A673 (cell line): ENCODE results near the gene OSBPL3. TPM values are rescaled to one million over a fixed set of nuclear protein-coding genes. Genes with fewer than 3 reads are reported as not detected.

Experiments used
- BruUV-seq: library from RNA; stranded (reverse); fragments of 400-500 nt; replicated peaks from 2 replicates; lab custom pipeline; 2021; lab: Mats Ljungman, UMichigan
- CTCF ChIA-PET: fragments of 300-600 bp; sonication (Branson Sonifier 250); formaldehyde crosslinking; loops from one replicate; lab custom pipeline; 2022; ENCODE audit warnings: antibody characterized with exemption; lab: Charles Lee
- POLR2A ChIA-PET: fragments of 300-600 bp; sonication (Branson Sonifier 250); formaldehyde crosslinking; loops from one replicate; lab custom pipeline; 2022; ENCODE audit warnings: antibody characterized with exemption; ENCODE audit not compliant: low non-redundant PET; lab: Charles Lee
- DNase-seq: peaks from one replicate; pipeline ENCODE4 v3.0.0-alpha.2; 2015; ENCODE audit warnings: low spot score
- H3K27ac ChIP-seq: fragments of 200-600 bp; sonication (generic); 2 replicates; pipeline ENCODE4 v1.5.1; 2016; ENCODE audit warnings: mixed run types, low read depth, mild to moderate bottlenecking, mixed read lengths, antibody characterized with exemption, low read length; ENCODE audit not compliant: poor library complexity, severe bottlenecking
- H3K27me3 ChIP-seq: fragments of 200-600 bp; sonication (generic); replicated peaks from 2 replicates; pipeline ENCODE4 v1.6.1; 2017; ENCODE audit warnings: mixed run types, low read depth, mild to moderate bottlenecking, mixed read lengths, antibody characterized with exemption, low read length; ENCODE audit not compliant: insufficient read depth, poor library complexity
- H3K36me3 ChIP-seq: fragments of 200-600 bp; sonication (generic); 2 replicates; pipeline ENCODE4 v1.6.1; 2016; ENCODE audit warnings: mixed run types, mild to moderate bottlenecking, mixed read lengths, antibody characterized with exemption, low read length; ENCODE audit not compliant: insufficient read depth, poor library complexity, severe bottlenecking
- H3K4me1 ChIP-seq: fragments of 200-600 bp; sonication (generic); 2 replicates; pipeline ENCODE4 v1.6.1; 2017; ENCODE audit warnings: mixed run types, mild to moderate bottlenecking, mixed read lengths, antibody characterized with exemption, low read length; ENCODE audit not compliant: insufficient read depth, poor library complexity, severe bottlenecking
- H3K4me3 ChIP-seq: fragments of 200-600 bp; sonication (generic); 2 replicates; pipeline ENCODE4 v1.5.1; 2016; ENCODE audit warnings: low read depth, mixed run types, mild to moderate bottlenecking, mixed read lengths, low read length; ENCODE audit not compliant: poor library complexity, severe bottlenecking
- H3K9me3 ChIP-seq: fragments of 200-600 bp; sonication (generic); 2 replicates; pipeline ENCODE4 v1.6.1; 2016; ENCODE audit warnings: mixed run types, low read depth, mild to moderate bottlenecking, mixed read lengths, antibody characterized with exemption, low read length; ENCODE audit not compliant: poor library complexity, severe bottlenecking
- EZH2 ChIP-seq: fragments of 200-600 bp; sonication (generic); IDR thresholded peaks from 2 replicates; pipeline ENCODE4 v1.6.1; 2017; ENCODE audit warnings: borderline replicate concordance, low read depth, mild to moderate bottlenecking, mixed read lengths, antibody characterized with exemption, low read length; ENCODE audit not compliant: poor library complexity, severe bottlenecking
- intact Hi-C: fragments of 100-400 bp; cut with micrococcal nuclease; formaldehyde crosslinking; loops from one replicate; pipeline ENCODE4 v1.10.0; 2022; ENCODE audit not compliant: unreplicated experiment
- total RNA-seq: library from RNA; stranded (reverse); gene quantifications from 2 replicates; pipeline ENCODE4 v1.2.3, GENCODE V29; 2021
- TF ChIP-seq, protein P1 (sequence below): fragments of 300-800, 200-600 bp; sonication (generic); conservative IDR thresholded peaks from 2 replicates; pipeline ENCODE4 v1.5.1; 2017; ENCODE audit warnings: low read depth, mild to moderate bottlenecking, antibody characterized with exemption, low read length, moderate library complexity, mixed read lengths

Gene OSBPL3
- total RNA-seq, 1 experiment from 2014 or later = 21.4 TPM

DNA sequence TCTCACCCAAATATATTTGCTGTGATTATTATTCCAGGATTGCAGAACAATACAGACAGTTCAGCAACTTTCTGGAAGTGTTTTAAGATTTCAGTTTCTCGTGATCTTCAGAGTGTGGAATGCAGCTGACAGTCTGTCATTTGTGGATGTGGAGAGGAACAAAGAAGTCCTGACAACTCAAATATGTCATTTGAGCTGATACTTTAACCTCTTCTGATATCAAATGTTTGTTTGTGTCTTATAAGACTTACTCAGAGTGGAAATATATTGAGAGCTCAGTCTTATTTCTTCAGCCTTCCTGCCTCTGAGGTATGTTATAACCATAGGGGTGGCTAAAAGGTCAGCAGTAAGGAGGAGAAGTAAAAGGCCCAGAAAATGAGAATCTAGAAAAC, 96.4 kb downstream of the OSBPL3 start:
- Histone ChIP-seq H3K9me3 (no peaks in the 10 kb centered on the region), H3K36me3 (no peaks in the 10 kb centered on the region), H3K27ac (no peak overlapping the region), H3K27me3 (no peaks in the 10 kb centered on the region), H3K4me1 (peaks cover 25% of the 10 kb centered on the region), H3K4me3 (no peak overlapping the region)
- ChIA-PET CTCF (interaction anchor here (1.2 kb wide), 1 partner anchor 210 kb away, joined by 3 read pairs; no protein-coding TSS in a partner anchor), POLR2A (no interaction called here)
- BruUV-seq = no TSS peak
- no peak for TF ChIP-seq EZH2
- TF ChIP-seq, protein P1, sequence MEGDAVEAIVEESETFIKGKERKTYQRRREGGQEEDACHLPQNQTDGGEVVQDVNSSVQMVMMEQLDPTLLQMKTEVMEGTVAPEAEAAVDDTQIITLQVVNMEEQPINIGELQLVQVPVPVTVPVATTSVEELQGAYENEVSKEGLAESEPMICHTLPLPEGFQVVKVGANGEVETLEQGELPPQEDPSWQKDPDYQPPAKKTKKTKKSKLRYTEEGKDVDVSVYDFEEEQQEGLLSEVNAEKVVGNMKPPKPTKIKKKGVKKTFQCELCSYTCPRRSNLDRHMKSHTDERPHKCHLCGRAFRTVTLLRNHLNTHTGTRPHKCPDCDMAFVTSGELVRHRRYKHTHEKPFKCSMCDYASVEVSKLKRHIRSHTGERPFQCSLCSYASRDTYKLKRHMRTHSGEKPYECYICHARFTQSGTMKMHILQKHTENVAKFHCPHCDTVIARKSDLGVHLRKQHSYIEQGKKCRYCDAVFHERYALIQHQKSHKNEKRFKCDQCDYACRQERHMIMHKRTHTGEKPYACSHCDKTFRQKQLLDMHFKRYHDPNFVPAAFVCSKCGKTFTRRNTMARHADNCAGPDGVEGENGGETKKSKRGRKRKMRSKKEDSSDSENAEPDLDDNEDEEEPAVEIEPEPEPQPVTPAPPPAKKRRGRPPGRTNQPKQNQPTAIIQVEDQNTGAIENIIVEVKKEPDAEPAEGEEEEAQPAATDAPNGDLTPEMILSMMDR = no peak
- no peak for DNase-seq
- intact Hi-C loops = no loop called here

DNA sequence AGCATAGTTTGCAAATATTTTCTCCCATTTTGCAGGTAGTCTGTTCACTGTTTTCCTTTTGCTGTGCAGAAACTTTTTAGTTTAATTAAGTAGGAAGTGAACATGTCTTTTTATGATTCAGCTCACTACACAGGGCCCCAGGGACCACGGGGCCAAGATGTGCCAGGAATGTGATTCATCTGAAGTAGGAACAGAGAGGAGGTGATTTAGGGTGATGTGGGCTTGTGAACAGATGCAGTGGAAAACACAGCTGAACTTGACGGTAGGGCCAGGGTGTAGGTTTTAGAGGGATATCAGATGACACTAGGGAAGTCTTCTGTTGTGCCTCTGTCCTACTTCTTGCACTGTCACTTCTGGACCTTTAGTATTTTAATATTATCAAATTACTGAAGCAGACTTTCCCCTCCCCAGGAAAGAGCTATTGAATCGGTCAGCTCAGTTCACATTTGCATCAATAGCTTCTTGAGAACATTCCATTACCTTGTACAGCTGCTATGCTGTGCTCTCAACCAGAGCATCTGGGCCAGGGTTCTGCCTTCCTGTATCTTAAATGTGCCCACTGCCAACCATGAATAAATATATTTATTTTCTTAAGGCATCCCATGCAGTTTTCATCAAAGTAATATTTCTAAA, 96.9 kb downstream of the OSBPL3 start:
- TF ChIP-seq, protein P1 = no peak
- TF ChIP-seq EZH2 = no peak
- peak; percentile 57 for DNase-seq
- no peaks in the 10 kb centered on the region for H3K27me3 ChIP-seq
- no peaks in the 10 kb centered on the region for H3K9me3 ChIP-seq
- H3K36me3 ChIP-seq = no peaks in the 10 kb centered on the region
- POLR2A ChIA-PET = no interaction called here
- no peak overlapping the region for H3K4me3 ChIP-seq
- no peak overlapping the region for H3K27ac ChIP-seq
- intact Hi-C loops = no loop called here
- CTCF ChIA-PET = interaction anchor here (1.2 kb wide), 1 partner anchor 210 kb away, joined by 3 read pairs; no protein-coding TSS in a partner anchor
- BruUV-seq = no TSS peak
- H3K4me1 ChIP-seq = peaks cover 30% of the 10 kb centered on the region

DNA sequence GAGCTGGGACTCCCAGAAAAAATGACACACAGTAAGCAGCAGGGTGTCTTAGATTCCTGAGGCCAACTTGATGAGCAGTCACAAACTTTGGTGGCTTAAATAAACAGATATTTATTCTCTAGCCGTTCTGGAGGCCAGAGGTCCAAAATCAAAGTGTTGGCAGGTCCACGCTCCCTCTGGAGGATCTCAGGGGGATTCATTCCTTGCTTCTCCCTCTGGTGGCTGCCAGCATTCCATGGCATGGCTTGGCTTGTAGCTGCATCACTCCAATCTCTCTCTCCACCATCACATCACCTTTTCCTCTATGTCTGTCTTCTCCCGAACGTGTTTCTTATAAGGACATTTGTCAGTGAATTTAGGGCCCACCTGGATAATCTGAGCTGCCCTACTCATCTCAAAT, 98.4 kb downstream of the OSBPL3 start:
- intact Hi-C loops = no loop called here

More for the DNA sequence above, 98.4 kb downstream of the OSBPL3 start:
- no peaks in the 10 kb centered on the region for H3K27me3 ChIP-seq
- no peak for TF ChIP-seq EZH2
- TF ChIP-seq, protein P1 = peak; percentile 22; the same call in 1 of the 2 replicates
- BruUV-seq = no TSS peak
- no peak overlapping the region for H3K4me3 ChIP-seq
- peaks cover 42% of the 10 kb centered on the region for H3K4me1 ChIP-seq
- H3K27ac ChIP-seq = no peak overlapping the region
- no peaks in the 10 kb centered on the region for H3K36me3 ChIP-seq
- CTCF ChIA-PET = interaction anchor here (0.8 kb wide), 1 partner anchor 61 kb away, joined by 3 read pairs; no protein-coding TSS in a partner anchor
- DNase-seq = peak; percentile 13
- POLR2A ChIA-PET = no interaction called here
- no peaks in the 10 kb centered on the region for H3K9me3 ChIP-seq
